ENCODE data around the gene CSNK1G2. TPM values are rescaled to one million over a fixed set of nuclear protein-coding genes. Genes with fewer than 3 reads are reported as not detected.

CSNK1G2 gene
- polyA plus RNA-seq, 1 donor from 2014 or later: 110 TPM

- Histone ChIP-seq H4K20me1 (ENCODE audit: insufficient read depth) (no peaks in the 10 kb centered on the region), H3K9me2 (ENCODE audit: insufficient read depth, low read length) (no peaks in the 10 kb centered on the region), H3K9me3 (ENCODE audit: low read length) (no peaks in the 10 kb centered on the region), H3K27ac (ENCODE audit: low read length) (no peak overlapping the region), H3K27me3 (ENCODE audit: insufficient read depth, low read depth, low read length) (no peaks in the 10 kb centered on the region), H2AFZ (ENCODE audit: low read depth, low read length) (no peak overlapping the region), H3F3A (ENCODE audit: insufficient read depth, low read length, poor library complexity, severe bottlenecking) (no peaks in the 10 kb centered on the region), H3K4me3 (ENCODE audit: low read length) (no peak overlapping the region), H3K79me2 (replicated peaks; ENCODE audit: insufficient read depth, low read length) (peaks cover 17% of the 10 kb centered on the region), H3K9ac (ENCODE audit: low read length) (no peak overlapping the region), H3K4me2 (ENCODE audit: low read length) (no peak overlapping the region), H3K36me3 (ENCODE audit: insufficient read depth, low read length) (no peaks in the 10 kb centered on the region)
- TF ChIP-seq REST (IDR thresholded peaks at IDR 0.05; ENCODE audit: borderline replicate concordance) (no peak), SMC3 (conservative IDR thresholded peaks at IDR 0.05; ENCODE audit: poor library complexity) (no peak), TAF1 (IDR thresholded peaks at IDR 0.05; ENCODE audit: low read depth) (no peak), CTCF (IDR thresholded peaks at IDR 0.05; ENCODE audit: poor library complexity, severe bottlenecking) (no peak), EZH2 (IDR thresholded peaks at IDR 0.05; ENCODE audit: borderline replicate concordance, insufficient read depth, low read length, poor library complexity, severe bottlenecking) (no peak), EP300 (conservative IDR thresholded peaks at IDR 0.05; ENCODE audit: poor library complexity, severe bottlenecking) (no peak), POLR2AphosphoS5 (IDR thresholded peaks at IDR 0.05) (no peak), MXI1 (conservative IDR thresholded peaks at IDR 0.05; ENCODE audit: poor library complexity, severe bottlenecking) (no peak), RAD21 (conservative IDR thresholded peaks at IDR 0.05) (no peak)
Observed at GRCh38 chr19:2010135-2010668, 69.2 kb downstream of the CSNK1G2 start.

- no peak overlapping the region for H3K4me3 ChIP-seq (ENCODE audit: low read length)
- H3K9me2 ChIP-seq (ENCODE audit: insufficient read depth, low read length): no peaks in the 10 kb centered on the region
- no peak overlapping the region for H3K9ac ChIP-seq (ENCODE audit: low read length)
- H2AFZ ChIP-seq (ENCODE audit: low read depth, low read length): no peak overlapping the region
- no peaks in the 10 kb centered on the region for H3K9me3 ChIP-seq (ENCODE audit: low read length)
- H3K4me2 ChIP-seq (ENCODE audit: low read length): no peak overlapping the region
- TF ChIP-seq TAF1 (IDR thresholded peaks at IDR 0.05; ENCODE audit: low read depth) (no peak), MXI1 (conservative IDR thresholded peaks at IDR 0.05; ENCODE audit: poor library complexity, severe bottlenecking) (no peak), REST (IDR thresholded peaks at IDR 0.05; ENCODE audit: borderline replicate concordance) (no peak), RAD21 (conservative IDR thresholded peaks at IDR 0.05) (no peak), EP300 (conservative IDR thresholded peaks at IDR 0.05; ENCODE audit: poor library complexity, severe bottlenecking) (no peak), EZH2 (IDR thresholded peaks at IDR 0.05; ENCODE audit: borderline replicate concordance, insufficient read depth, low read length, poor library complexity, severe bottlenecking) (no peak), SMC3 (conservative IDR thresholded peaks at IDR 0.05; ENCODE audit: poor library complexity) (no peak), POLR2AphosphoS5 (IDR thresholded peaks at IDR 0.05) (no peak), CTCF (IDR thresholded peaks at IDR 0.05; ENCODE audit: poor library complexity, severe bottlenecking) (no peak)
- H3K79me2 ChIP-seq (replicated peaks; ENCODE audit: insufficient read depth, low read length): peaks cover 19% of the 10 kb centered on the region
- no peaks in the 10 kb centered on the region for H3K27me3 ChIP-seq (ENCODE audit: insufficient read depth, low read depth, low read length)
- no peaks in the 10 kb centered on the region for H3K36me3 ChIP-seq (ENCODE audit: insufficient read depth, low read length)
- no peaks in the 10 kb centered on the region for H4K20me1 ChIP-seq (ENCODE audit: insufficient read depth)
- no peaks in the 10 kb centered on the region for H3F3A ChIP-seq (ENCODE audit: insufficient read depth, low read length, poor library complexity, severe bottlenecking)
- H3K27ac ChIP-seq (ENCODE audit: low read length): no peak overlapping the region
Observed at GRCh38 chr19:2011169-2011568, 70.2 kb downstream of the CSNK1G2 start.

Data from neural cell (in vitro differentiated cells).